NCI-H510A (cell line): ENCODE data around the gene BOD1L1.
A peak's percentile ranks its signal among the peaks of the same experiment; 100 is the strongest.

Experiments used
- DNase-seq: peaks from one replicate; lab custom pipeline; 2025; lab: John Stamatoyannopoulos, UW

The BOD1L1 gene

DNA sequence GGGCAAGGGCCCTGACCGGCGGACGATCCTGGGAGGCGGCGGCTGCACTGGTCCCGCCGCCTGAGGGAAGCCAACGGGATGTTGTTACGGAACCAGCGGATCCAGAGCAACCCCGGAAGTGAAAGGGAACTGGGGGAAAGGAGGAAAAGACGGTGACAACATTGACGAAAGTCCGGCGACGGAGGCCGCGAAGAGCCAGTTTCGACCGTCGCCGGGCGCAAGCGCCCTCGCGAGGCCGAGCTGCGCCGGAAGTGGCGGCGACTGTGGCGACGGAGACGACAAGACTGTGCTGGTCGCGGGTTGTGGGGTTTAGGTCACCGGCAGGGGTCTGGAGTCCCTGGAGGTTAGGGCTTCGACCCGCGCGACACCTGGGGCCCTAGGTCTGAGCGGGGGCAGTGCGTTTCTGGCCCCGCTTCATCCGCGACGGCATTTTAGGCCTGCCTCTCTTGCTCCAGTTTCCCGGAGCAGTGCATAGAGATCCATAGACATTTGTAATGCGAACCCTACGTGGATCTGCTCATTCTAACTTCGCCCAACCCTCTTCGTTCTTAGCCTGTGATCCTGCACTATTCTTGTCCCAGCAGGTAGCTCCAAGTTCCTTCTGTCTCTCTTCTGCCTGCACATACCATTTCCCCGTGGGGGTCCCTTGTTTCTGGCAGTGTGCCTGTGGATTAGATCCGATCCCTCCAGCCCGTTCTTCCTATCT, at the start of gene BOD1L1:
BOD1L1 (minus strand) TSS at position 120 of the 706 bp plus-strand sequence. CDS start 138 bp downstream, outside the sequence.
- DNase-seq: peak; percentile 66

DNA sequence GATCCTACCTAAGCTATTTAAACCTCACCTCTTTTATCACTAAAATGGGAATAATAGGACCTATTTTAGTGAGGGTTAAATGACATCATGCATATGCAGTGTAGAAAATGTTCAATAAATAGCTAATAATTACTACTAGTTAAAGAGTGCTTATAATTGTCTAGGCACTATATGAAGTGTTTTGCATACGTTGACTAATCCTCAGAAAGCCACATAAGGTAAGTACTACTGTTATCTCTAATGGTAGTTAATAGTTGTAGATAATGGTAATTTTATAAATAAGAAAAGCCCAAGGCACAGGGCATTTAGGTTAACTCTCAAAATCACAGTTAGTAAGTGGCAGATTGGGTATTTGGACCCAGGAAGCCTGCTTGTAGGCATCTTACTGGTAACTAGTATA, 47.4 kb upstream of the BOD1L1 start:
- DNase-seq: no peak

- no peak for DNase-seq
These were observed 45.6 kb upstream of the BOD1L1 start for GRCh38 chr4:13673167-13673566.

GRCh38 chr4:13670456-13671160, 43.1 kb upstream of the BOD1L1 start:
- DNase-seq: no peak

DNA sequence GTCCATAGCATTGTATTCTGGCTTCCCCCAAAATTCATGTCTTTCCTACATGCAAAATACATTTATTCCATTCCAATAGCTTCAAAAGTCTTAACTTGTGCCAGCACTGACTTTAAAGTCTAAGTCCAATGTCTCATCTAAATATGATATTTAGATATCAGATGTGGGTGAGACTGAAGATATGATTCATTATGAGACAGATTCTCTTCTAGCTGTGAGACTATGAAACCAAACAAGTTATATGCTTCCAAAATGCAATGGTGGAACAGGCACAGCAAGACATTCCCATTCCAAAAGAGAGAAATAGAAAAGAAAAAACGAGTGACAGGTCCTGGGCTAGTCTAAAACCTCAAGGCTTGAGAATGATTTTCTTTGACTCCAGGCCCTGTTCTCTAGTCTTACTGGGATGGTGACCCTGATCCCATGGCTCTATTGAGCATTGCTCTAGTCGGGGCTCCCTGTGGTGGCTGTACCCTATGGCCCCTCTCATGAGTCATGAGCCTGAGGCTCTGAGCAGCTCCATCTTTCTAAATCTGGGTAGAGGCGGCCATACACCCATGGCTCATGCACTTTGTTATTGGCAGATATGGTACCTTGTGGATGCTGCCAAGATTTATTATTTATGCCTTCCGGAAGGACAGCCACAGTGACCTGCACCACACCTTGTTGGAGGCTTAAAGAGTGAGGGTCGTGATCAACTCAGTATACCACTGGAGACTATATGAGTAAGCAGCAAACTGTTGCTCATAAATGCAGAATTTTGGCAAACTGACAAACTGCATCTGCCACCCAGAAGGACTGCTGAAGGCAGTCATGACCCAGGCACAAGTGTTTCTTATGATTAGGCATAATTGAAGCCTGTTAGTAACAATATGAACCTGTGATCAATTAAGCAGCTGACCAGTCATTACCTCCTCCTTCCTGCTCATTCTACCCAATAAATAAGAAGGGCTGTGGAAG, 38.5 kb upstream of the BOD1L1 start:
- DNase-seq: no peak

DNA sequence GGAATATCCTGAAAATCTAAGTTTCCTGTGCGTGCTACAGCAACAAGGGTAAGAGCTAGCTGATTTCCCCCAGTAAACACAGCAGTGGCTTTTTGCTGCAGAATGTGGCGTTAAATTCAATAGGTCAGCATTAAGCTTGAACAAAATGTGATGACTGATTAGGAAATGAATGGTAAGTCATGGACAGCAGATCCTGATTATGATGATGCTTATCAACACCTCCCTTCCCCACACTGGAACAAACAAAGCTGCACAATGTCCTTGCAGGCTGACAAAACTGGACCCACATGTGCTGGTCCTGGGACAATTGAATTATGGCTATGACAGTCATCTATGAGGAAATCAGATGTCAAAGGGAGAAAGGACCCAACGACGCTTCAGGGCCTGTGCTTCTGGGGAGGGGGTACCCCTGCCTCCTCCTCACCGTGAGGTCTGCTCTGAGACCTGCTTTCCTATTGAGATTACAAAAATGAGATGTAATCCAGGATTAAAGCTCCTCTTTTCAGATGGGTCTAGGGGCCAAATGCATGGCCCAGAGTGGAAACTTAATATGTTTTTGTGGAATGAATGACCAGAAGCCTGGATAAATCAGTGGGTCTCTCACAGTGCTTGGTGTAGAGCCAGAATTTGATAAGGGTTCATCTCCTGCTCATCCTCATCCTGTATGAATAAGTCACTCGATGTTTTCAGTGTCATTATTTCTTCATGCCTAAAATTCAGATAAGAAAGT, 32.0 kb upstream of the BOD1L1 start:
- DNase-seq: no peak

DNA sequence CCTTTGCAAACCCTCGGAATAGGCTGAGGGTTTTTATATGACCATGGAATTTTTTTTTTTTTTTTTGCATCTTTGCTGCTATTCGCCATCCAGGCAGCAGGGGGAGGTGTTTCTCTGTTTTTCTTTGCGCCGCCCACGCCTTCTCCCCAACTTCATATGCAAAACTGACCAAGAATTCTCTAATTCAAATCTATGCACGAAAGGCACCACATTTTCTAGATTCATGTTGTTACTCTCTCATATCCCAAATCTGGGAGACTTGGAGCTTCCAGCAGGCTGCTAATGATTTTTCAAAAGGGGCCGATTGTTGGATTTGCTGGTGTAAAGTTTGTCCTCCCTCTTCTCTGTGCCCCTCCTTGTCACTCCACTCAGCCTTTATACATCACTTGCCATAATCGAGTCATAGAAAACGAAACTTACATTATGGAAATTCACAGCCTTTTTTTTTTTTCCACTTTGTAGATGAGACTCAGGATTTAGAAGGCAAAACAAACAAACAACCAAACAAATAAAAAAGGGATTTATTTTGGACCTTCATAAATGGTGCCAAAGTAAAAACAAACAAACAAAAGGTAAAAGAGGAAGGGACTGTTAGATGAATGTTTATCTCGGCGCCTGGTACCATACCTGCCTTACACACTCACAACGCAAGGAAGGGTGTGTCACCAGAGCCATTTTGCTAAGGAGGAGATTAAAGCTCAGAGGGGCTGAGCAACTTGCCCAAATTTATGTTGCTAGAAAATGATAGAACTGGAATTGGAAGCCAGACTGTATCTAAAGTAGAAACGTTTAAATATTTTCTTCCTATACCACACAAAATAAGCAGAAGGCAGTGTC, 29.3 kb upstream of the BOD1L1 start:
- DNase-seq: peak; percentile 21

- peak; percentile 40 for DNase-seq
These were observed 26.8 kb upstream of the BOD1L1 start for GRCh38 chr4:13654162-13654797.

GRCh38 chr4:13653766-13654161, 26.2 kb upstream of the BOD1L1 start:
- DNase-seq: no peak

GRCh38 chr4:13647031-13647430, 19.5 kb upstream of the BOD1L1 start:
- DNase-seq: no peak

DNA sequence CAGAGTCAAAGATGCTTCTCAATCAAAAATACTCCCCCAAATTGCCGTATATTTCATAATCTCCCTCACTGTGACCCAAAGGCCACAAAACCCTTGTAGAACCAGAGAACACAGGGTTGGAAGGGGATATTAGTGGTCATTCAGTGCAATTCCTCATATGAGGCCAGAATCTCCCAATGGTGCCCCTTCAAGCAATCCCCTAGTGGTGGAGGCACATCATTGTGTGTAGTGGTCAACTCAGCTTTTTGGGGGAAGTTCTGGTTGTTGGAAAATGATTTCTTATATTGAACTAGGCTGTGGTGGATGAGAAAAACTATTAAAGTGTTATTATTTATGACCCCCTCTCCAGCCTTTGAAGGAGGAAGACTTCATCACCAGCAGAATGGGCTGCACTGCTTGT, 17.6 kb upstream of the BOD1L1 start:
- DNase-seq: no peak

- DNase-seq: no peak
These were observed 14.8 kb upstream of the BOD1L1 start for GRCh38 chr4:13642170-13642950.

GRCh38 chr4:13641084-13641483, 13.6 kb upstream of the BOD1L1 start:
- no peak for DNase-seq

DNA sequence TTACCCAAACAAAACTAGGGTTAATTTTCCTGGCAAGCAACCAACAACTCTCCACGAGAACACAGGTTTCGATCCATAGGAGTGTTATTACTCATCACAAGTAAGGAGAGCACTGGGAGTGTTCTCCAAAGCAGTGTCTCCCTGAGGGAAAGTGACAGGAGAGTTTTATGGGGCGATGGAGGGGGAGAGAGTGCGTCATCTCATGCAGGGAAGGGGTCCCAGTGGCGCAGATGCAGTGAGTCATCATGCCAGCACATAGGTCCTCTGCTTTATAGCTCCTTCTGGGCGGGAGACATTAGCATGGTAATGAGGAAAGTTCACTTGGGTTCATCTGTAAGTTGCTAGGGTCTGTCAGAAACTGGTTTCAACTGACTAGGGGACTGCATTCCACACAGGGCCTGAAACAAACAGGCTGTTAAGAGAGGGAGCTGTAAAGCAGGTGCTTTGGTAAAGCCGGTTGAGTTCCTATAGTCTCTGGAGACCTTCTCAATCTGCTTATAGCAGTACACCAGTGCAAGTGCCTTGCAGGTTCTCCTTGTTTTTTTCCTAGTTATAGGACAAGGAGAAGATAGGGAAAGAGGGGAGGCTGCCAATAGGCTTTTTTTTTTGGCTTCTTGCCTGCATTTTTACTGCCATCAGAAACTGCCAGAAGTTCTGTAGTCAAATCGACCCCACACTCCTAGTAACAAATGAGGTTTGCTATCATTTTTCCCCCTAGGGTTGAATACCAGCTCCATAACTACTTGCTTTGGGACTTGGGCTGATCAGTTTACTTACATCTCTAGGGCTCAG, 12.8 kb upstream of the BOD1L1 start:
- DNase-seq: no peak

DNA sequence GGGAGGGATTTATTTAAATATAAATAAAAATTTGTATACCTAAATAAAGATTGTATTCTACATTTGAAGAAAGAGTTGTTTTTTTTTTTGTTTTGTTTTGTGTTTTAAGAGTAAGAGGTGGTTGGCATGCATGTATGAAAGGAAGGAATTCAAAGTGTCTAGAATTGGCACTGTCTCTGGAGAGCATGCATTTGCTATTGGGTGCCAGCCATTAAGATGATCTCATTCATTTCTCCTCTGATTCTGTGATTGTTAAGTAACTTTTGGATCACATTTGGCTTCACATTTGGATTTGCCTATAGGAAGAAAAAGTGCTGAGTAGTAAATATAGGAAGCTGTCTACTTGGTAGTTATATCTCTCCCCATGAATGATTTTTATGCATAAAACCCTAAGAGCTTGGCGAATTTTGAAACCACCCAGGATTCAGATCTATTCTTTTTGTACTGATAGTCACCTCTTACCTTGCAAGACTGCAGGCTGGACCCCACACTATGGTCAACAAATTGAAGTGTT, 7.8 kb upstream of the BOD1L1 start:
- DNase-seq: no peak

DNA sequence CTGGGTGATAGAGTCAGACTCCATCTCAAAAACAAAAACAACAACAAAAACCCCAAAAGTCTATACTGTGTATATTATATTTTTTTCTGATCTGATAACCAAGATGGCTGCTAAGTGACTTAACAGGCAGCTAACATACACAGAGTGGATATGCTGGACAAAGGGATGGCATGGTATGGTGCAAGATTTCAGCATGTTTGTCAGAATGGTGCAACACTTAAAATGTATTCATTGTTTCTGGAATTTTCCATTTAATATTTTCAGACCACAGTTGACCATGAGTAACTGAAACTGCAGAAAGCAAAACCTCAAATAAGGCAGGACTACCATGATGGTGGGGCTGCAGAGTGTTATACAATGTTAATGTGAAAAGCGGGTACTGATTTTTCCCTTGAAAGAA, 6.1 kb upstream of the BOD1L1 start:
- DNase-seq: no peak

GRCh38 chr4:13627178-13627605, 333 bp downstream of the BOD1L1 start:
- no peak for DNase-seq

GRCh38 chr4:13626492-13627177, 890 bp downstream of the BOD1L1 start:
- DNase-seq: no peak
